Fibroblast of lung (primary cell): ENCODE measurements around the gene VTCN1. TPM values are rescaled to one million over a fixed set of nuclear protein-coding genes. Genes with fewer than 3 reads are reported as not detected.
"Not testable (repeated sequence)": the region's sequence is repeated elsewhere in the genome, so short reads cannot be mapped to it uniquely, and the experiment has no call there.

ENCODE experiments used
- DNase-seq, 2 donors: peaks; one replicate each; pipeline versions ENCODE4 v3.0.0 to v3.0.0-alpha.2; 2010; ENCODE audit warnings: low read depth in 2 of 2
- H2AFZ ChIP-seq: 2 replicates; pipeline ENCODE4 v1.5.1; 2012; ENCODE audit warnings: low read length, control low read depth, inconsistent platforms
- H3K27ac ChIP-seq: 2 replicates; pipeline ENCODE4 v1.5.1; 2011; ENCODE audit warnings: low read length, control low read depth; ENCODE audit not compliant: insufficient read depth
- H3K27me3 ChIP-seq: 2 replicates; pipeline ENCODE4 v1.5.1; 2011; ENCODE audit warnings: mild to moderate bottlenecking, low read length; ENCODE audit not compliant: control insufficient read depth, insufficient read depth
- H3K36me3 ChIP-seq: 2 replicates; pipeline ENCODE4 v1.5.1; 2011; ENCODE audit warnings: low read length; ENCODE audit not compliant: control insufficient read depth, insufficient read depth
- H3K4me1 ChIP-seq: 2 replicates; pipeline ENCODE4 v1.5.1; 2011; ENCODE audit warnings: low read length; ENCODE audit not compliant: control insufficient read depth, insufficient read depth; ENCODE audit errors: extremely low read depth
- H3K4me2 ChIP-seq: 2 replicates; pipeline ENCODE4 v1.5.1; 2011; ENCODE audit warnings: low read length, control low read depth; ENCODE audit not compliant: insufficient read depth; ENCODE audit errors: extremely low read depth
- H3K4me3 ChIP-seq, 4 experiments: fragments of 200-600 bp in 1 of 4; sonication (generic) in 1 of 4; replicated peaks in 1 of 4; 2 replicates each; pipeline ENCODE4 v1.5.1; 2011 to 2016; ENCODE audit warnings: low read length in 4 of 4, low read depth in 3 of 4, mild to moderate bottlenecking in 3 of 4, control low read depth in 2 of 4, inconsistent platforms in 1 of 4, mixed read lengths in 1 of 4; ENCODE audit not compliant: insufficient read depth in 1 of 4; ENCODE audit errors: control extremely low read depth in 1 of 4
- H3K79me2 ChIP-seq: 2 replicates; pipeline ENCODE4 v1.5.1; 2012; ENCODE audit warnings: mild to moderate bottlenecking, low read length, inconsistent platforms; ENCODE audit not compliant: control insufficient read depth, insufficient read depth
- H3K9ac ChIP-seq: 2 replicates; pipeline ENCODE4 v1.5.1; 2011; ENCODE audit warnings: mild to moderate bottlenecking, low read length, control low read depth; ENCODE audit not compliant: insufficient read depth
- H3K9me3 ChIP-seq: 2 replicates; pipeline ENCODE4 v1.5.1; 2012; ENCODE audit warnings: low read depth, low read length; ENCODE audit not compliant: control insufficient read depth, insufficient read depth
- H4K20me1 ChIP-seq: 2 replicates; pipeline ENCODE4 v1.5.1; 2011; ENCODE audit warnings: low read length; ENCODE audit not compliant: control insufficient read depth, insufficient read depth; ENCODE audit errors: extremely low read depth
- EZH2 ChIP-seq: IDR thresholded peaks from 2 replicates; pipeline ENCODE4 v1.5.1; 2012; ENCODE audit warnings: low read length, control low read depth, mild to moderate bottlenecking; ENCODE audit errors: missing control alignments
- polyA plus RNA-seq, 2 donors: library from polyadenylated mRNA; depleted of rRNA in 1 of 2; stranded (reverse) in 1 of 2; unstranded in 1 of 2; fragments of >200 nt; gene quantifications; 2 replicates each; pipeline ENCODE4 v1.2.1, GENCODE V29; 2011 to 2012; ENCODE audit warnings: missing spikeins in 1 of 2
- total RNA-seq: library from RNA; depleted of rRNA; stranded (reverse); fragments of >200 nt; gene quantifications from 2 replicates; pipeline ENCODE4 v1.2.1, GENCODE V29; 2014
- TF ChIP-seq, protein P1 (sequence below), 2 donors: IDR thresholded peaks in 1 of 2; conservative IDR thresholded peaks in 1 of 2; 1 replicate in 1 of 2; 2 replicates in 1 of 2; pipeline ENCODE4 v1.5.1; 2011 to 2012; ENCODE audit warnings: low read length in 2 of 2, control low read depth in 1 of 2, inconsistent platforms in 1 of 2, low read depth in 1 of 2, mild to moderate bottlenecking in 1 of 2

Gene VTCN1
- total and polyA plus RNA-seq, 2 donors (not counting 1 experiment from before 2014, with no cell fraction given) = 0.03 TPM; not detected in 1

DNA sequence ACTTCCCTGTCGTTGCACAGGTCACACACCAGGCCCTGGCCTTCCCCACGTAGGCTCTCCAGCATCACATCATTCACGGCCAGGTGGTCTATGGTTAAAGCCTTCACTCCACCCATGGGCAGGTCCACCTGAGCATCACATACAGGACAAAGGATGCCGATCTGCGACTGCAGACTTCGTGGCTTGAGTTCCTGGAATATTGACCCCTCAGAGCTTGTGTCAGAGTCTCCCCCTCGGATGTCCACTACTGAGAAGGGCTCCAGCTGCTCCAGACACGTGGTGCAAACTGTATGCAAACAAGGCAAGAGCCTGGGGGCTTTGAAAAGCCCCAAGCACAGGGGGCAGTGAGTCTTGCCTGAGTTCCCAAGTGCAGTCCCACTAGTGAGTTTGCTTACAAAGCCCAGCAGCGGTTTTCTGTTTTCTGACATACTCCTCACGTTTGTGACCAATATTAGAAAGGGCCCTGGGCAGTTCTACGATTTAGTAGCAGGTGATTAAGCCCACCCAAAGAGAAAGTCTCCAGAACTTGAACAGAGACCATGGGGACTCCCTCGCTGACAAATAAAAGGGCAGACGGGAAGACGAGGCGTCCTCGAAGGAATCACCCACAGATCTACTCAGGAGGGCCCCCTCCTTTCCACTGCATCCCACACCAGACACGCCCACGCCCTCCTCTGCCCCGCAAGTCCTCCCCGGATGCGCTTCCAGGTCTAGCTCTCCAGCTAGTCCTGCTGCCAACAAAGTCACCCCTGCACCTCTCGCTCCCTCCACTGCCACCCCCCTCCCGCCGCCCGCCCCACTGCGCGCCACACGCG, 89.7 kb downstream of the VTCN1 start:
- H3K27ac ChIP-seq = peak overlapping the region; percentile 91
- no peak for TF ChIP-seq EZH2
- TF ChIP-seq, protein P1, sequence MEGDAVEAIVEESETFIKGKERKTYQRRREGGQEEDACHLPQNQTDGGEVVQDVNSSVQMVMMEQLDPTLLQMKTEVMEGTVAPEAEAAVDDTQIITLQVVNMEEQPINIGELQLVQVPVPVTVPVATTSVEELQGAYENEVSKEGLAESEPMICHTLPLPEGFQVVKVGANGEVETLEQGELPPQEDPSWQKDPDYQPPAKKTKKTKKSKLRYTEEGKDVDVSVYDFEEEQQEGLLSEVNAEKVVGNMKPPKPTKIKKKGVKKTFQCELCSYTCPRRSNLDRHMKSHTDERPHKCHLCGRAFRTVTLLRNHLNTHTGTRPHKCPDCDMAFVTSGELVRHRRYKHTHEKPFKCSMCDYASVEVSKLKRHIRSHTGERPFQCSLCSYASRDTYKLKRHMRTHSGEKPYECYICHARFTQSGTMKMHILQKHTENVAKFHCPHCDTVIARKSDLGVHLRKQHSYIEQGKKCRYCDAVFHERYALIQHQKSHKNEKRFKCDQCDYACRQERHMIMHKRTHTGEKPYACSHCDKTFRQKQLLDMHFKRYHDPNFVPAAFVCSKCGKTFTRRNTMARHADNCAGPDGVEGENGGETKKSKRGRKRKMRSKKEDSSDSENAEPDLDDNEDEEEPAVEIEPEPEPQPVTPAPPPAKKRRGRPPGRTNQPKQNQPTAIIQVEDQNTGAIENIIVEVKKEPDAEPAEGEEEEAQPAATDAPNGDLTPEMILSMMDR (conservative IDR thresholded peaks at IDR 0.05 in 1 of 2, IDR thresholded peaks at IDR 0.05 in 1 of 2; ENCODE audit: low read depth in 1 of 2, low read length in 2 of 2) = no peak
- H3K9me3 ChIP-seq = no peaks in the 10 kb centered on the region
- H3K36me3 ChIP-seq = no peaks in the 10 kb centered on the region
- H3K4me1 ChIP-seq = peaks cover 6% of the 10 kb centered on the region
- peak overlapping the region; percentile 90 for H3K4me2 ChIP-seq
- peak overlapping the region; percentile 77 for H2AFZ ChIP-seq
- DNase-seq = peak in 1 of 2 donors; percentile 77
- H4K20me1 ChIP-seq = no peaks in the 10 kb centered on the region
- H3K27me3 ChIP-seq = peaks cover 6% of the 10 kb centered on the region
- peak overlapping the region; percentile 66 to 83 (median 72) for H3K4me3 ChIP-seq
- H3K9ac ChIP-seq = peak overlapping the region; percentile 47
- H3K79me2 ChIP-seq = no peaks in the 10 kb centered on the region

- H3K4me1 ChIP-seq, H4K20me1 ChIP-seq, H3K27me3 ChIP-seq, H3K79me2 ChIP-seq, H3K27ac ChIP-seq, H3K9me3 ChIP-seq, H2AFZ ChIP-seq, DNase-seq, H3K4me2 ChIP-seq, H3K36me3 ChIP-seq, H3K9ac ChIP-seq, H3K4me3 ChIP-seq: not testable (repeated sequence)
These were observed 91.6 kb downstream of the VTCN1 start for GRCh38 chr1:117119144-117119543.

DNA sequence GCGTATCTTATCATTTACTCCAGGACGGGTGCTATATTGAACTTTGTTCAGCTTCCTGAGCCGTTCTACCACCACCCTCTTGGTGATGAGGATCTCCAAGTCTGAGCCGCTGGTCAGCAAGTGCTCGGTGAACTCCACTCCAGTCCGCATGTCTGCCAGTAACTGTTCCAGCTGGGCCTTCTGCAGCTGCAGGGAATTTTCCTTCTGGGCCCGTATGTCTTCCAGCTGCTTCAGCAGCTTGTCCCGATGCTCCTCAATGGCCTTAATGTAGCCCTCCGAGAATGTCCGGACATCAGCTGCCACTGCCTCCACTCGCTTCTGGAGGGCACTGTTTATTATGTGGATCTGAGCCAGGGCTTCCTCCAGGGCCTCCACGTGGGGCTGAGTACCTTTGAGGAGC, 92.6 kb downstream of the VTCN1 start:
- H3K27ac ChIP-seq = no peak overlapping the region
- H3K9me3 ChIP-seq = no peaks in the 10 kb centered on the region
- H3K4me1 ChIP-seq = peaks cover 6% of the 10 kb centered on the region
- no peak overlapping the region for H2AFZ ChIP-seq
- H3K4me3 ChIP-seq = no peak overlapping the region
- no peaks in the 10 kb centered on the region for H4K20me1 ChIP-seq
- no peak for DNase-seq
- no peak overlapping the region for H3K9ac ChIP-seq
- H3K4me2 ChIP-seq = no peak overlapping the region
- peaks cover 3% of the 10 kb centered on the region for H3K36me3 ChIP-seq
- H3K79me2 ChIP-seq = no peaks in the 10 kb centered on the region
- TF ChIP-seq EZH2 = no peak
- TF ChIP-seq, protein P1 (conservative IDR thresholded peaks at IDR 0.05 in 1 of 2, IDR thresholded peaks at IDR 0.05 in 1 of 2; ENCODE audit: low read depth in 1 of 2, low read length in 2 of 2) = no peak
- no peaks in the 10 kb centered on the region for H3K27me3 ChIP-seq
